NAMALWA (cell line): ENCODE data around the gene IMP3.

Experiments
- DNase-seq: peaks from one replicate; pipeline ENCODE4 v3.0.0-alpha.2; 2015; ENCODE audit warnings: low spot score

Gene IMP3

DNA sequence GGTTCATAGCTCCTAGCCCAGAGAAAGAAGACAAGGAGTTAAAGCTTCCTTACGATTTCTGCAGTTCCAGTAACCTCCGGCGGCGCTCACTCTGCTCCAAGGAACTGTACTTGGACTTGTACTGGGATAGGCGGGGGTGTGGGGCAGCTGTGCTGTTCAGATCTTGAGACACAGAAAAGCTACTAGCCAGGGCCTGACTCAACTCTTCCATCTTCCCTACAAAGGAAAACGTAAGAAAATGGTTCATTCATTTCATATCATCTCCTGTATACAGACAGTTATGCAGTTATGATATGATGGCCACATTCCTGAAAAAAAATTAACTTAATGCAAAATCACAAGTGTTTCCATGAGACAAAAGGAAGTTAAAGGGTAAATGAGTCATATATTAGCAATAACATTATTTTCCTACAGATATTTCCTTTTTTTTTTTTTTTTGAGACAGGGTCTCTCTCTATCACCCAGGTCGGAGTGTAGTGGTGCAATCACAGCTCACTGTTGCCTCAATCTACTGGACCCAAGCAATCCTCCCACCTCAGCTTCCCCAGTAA, 19.1 kb downstream of the IMP3 start:
- no peak for DNase-seq

- no peak for DNase-seq
Measured at GRCh38 chr15:75620058-75620820, 19.8 kb downstream of the IMP3 start.

- DNase-seq, result no peak
Measured at GRCh38 chr15:75616766-75617165, 23.3 kb downstream of the IMP3 start.

DNA sequence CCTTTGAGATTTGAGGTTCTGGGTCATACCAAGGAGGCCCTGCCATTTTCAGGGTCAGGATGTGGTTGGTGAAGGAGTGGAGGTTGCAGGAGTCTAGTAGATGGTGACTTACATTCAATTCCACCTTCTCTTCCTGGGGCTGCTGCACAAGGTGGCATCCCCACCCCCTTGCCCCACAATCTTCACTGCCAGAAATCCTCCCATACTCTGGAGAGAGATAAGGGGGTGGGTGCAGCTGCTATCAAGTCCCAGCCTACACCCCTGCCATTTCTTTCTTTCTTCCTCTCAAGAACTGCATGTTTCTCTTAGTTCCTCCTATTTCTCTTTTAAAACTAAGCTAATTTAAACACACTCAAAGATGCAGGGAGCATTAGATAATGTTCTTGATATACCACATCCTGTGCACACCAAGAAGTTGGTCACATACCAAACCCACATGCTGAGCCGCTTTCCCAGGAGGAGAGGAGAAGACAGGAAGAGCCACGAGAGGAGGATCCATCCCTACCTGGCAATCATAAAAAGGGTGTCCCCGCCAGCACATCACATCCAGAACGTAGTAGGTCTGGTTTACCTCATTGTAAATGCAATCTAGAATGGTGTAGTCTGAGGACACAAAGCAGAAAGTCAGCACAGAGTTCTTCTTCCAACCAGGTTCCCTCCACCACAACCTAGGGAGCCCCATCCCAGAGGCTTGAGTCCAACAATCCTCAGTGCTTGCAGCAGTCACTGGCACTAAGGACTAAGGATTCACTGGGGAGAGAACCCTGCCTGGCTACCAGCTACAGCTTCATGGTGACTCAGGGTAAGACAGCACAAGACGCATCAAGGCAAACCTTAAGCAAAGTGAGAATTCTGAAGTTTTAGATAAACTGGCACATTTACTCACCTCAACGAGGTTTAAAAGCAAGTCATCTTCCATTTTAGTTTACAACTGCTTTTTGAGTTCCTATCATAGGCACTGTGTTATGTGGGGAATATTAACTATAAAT, 33.0 kb downstream of the IMP3 start:
- no peak for DNase-seq

DNA sequence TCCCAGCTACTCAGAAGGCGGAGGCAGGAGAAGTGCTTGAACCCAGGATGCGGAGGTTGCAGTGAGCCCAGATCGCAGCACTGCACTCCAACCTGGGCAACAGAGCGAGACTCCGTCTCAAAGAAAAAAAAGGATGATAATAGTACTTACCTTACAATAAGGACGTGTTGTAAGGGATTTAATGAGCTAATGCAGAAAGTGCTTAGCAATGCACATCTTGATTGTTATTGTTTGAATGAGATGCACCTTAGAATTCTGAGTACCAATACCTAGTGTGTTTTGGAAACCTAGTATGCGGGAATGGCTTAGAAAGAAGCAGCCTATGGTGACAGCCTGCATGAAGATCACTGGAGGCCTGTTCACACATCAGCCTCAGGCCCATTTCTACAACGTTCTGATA, 34.0 kb downstream of the IMP3 start:
- DNase-seq, result no peak

GRCh38 chr15:75599401-75599800, 40.6 kb downstream of the IMP3 start:
- no peak for DNase-seq

GRCh38 chr15:75598361-75598760, 41.7 kb downstream of the IMP3 start:
- DNase-seq, result no peak

GRCh38 chr15:75597667-75598341, 42.2 kb downstream of the IMP3 start:
- DNase-seq, result peak; percentile 50

DNA sequence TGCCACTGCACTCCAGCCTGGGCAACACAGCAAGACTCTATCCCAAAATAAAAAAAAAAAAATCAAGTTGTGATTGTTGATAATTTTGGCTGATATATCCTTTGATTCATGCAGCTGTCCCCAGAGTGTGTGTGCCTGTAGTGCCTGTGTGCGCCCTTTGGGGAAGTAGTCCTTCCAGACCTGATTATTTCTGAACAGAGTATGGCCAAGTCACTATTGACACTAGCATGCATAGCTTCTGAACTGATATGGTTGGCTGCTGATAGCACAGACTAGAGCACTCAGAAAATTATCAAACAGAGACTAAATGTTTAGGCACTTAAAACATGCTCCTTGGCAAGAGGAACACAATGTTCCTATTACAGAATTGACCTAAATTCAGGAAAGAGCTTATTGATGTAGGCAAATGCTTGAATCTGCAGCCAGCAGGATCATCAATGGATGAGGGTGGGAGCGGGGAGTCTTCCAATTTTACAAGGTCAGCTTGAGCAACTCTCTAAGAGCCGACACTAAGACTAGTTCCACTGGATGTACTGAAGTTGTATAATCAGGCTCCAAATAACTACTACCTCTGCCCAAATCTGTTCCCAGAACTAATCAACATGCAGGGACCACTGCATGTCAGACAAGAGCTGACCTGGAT, 43.2 kb downstream of the IMP3 start:
- no peak for DNase-seq

GRCh38 chr15:75594276-75594675, 45.7 kb downstream of the IMP3 start:
- no peak for DNase-seq

- DNase-seq, result no peak
Measured at GRCh38 chr15:75591655-75592364, 48.2 kb downstream of the IMP3 start.

GRCh38 chr15:75590239-75590638, 49.8 kb downstream of the IMP3 start:
- DNase-seq, result no peak
